HCT116 (cell line): Measurements from ENCODE around the gene PICK1. TPM values are rescaled to one million over a fixed set of nuclear protein-coding genes. Genes with fewer than 3 reads are reported as not detected.

Experiments used
- ATAC-seq: fragments of 200-7000 bp; cut with Tn5 transposase; 2 replicates; pipeline ENCODE4 v1.9.1; 2020; ENCODE audit warnings: mild to moderate bottlenecking, moderate library complexity
- BruUV-seq: library from RNA; stranded (reverse); fragments of 400-500 nt; replicated peaks from 2 replicates; lab custom pipeline; 2021; lab: Mats Ljungman, UMichigan
- CTCF ChIA-PET: fragments of 300-600 bp; sonication (Branson Sonifier 250); formaldehyde crosslinking; loops from one replicate; lab custom pipeline; 2021; ENCODE audit warnings: antibody characterized with exemption; lab: Charles Lee
- POLR2A ChIA-PET: fragments of 300-600, 350-600 bp; sonication (Branson Sonifier 250); formaldehyde crosslinking; loops from one replicate; lab custom pipeline; 2021; ENCODE audit warnings: antibody characterized with exemption; lab: Charles Lee
- RAD21 ChIA-PET, 2 experiments: fragments of 300-600 bp; sonication (Branson Sonifier 250); formaldehyde crosslinking; loops; one replicate each; lab custom pipeline; 2023; ENCODE audit warnings: low total read pairs in 2 of 2; ENCODE audit not compliant: uncharacterized antibody in 2 of 2, unreplicated experiment in 2 of 2, low non-redundant PET in 1 of 2; lab: Charles Lee
- DNase-seq: peaks from one replicate; pipeline ENCODE4 v3.0.0-alpha.2; 2010; ENCODE audit warnings: low read depth, low spot score
- H2AFZ ChIP-seq: fragments of 200-600 bp; shearing (Covaris generic), sonication (generic); 2 replicates; pipeline ENCODE4 v1.6.1; 2017; ENCODE audit warnings: low read depth, mixed run types, mixed read lengths, antibody characterized with exemption, low read length; ENCODE audit not compliant: poor library complexity, severe bottlenecking
- H3K27ac ChIP-seq: 2 replicates; pipeline ENCODE4 v1.5.1; 2012; ENCODE audit warnings: low read depth, low read length
- H3K27me3 ChIP-seq: fragments of 200-600 bp; sonication (generic); 2 replicates; pipeline ENCODE4 v1.6.1; 2016; ENCODE audit warnings: mixed run types, low read length, mixed read lengths; ENCODE audit not compliant: insufficient read depth
- H3K36me3 ChIP-seq, 2 experiments: fragments of 200-500 bp in 1 of 2; fragments of 200-600 bp in 1 of 2; sonication (Bioruptor generic) in 1 of 2; sonication (generic) in 1 of 2; 2 replicates each; pipeline versions ENCODE4 v1.5.1 to v1.6.1; 2014 to 2016; ENCODE audit warnings: low read length in 2 of 2, inconsistent platforms in 1 of 2, mixed read lengths in 1 of 2, mixed run types in 1 of 2; ENCODE audit not compliant: insufficient read depth in 2 of 2, control insufficient read depth in 1 of 2
- H3K4me1 ChIP-seq, 2 experiments: fragments of 200-600 bp in 1 of 2; sonication (generic) in 1 of 2; 2 replicates each; pipeline versions ENCODE4 v1.5.1 to v1.6.1; 2012 to 2017; ENCODE audit warnings: low read length in 2 of 2, inconsistent platforms in 1 of 2, mild to moderate bottlenecking in 1 of 2, mixed read lengths in 1 of 2, mixed run types in 1 of 2, moderate library complexity in 1 of 2; ENCODE audit not compliant: insufficient read depth in 2 of 2, control insufficient read depth in 1 of 2
- H3K4me2 ChIP-seq: fragments of 200-600 bp; sonication (generic); 2 replicates; pipeline ENCODE4 v1.6.1; 2017; ENCODE audit warnings: mixed run types, low read length, mixed read lengths
- H3K4me3 ChIP-seq, 2 experiments: fragments of 200-600 bp in 1 of 2; sonication (generic) in 1 of 2; replicated peaks in 1 of 2; 2 replicates each; pipeline ENCODE4 v1.5.1; 2011 to 2016; ENCODE audit warnings: low read length in 2 of 2, control low read depth in 1 of 2, low read depth in 1 of 2, mild to moderate bottlenecking in 1 of 2, mixed read lengths in 1 of 2, mixed run types in 1 of 2
- H3K79me2 ChIP-seq: fragments of 200-600 bp; sonication (generic); 2 replicates; pipeline ENCODE4 v1.6.1; 2017; ENCODE audit warnings: mild to moderate bottlenecking, mixed run types, low read length, moderate library complexity, mixed read lengths; ENCODE audit not compliant: insufficient read depth
- H3K9ac ChIP-seq: fragments of 200-600 bp; sonication (generic); 2 replicates; pipeline ENCODE4 v1.6.1; 2016; ENCODE audit warnings: low read length, mixed read lengths
- H3K9me2 ChIP-seq: fragments of 200-600 bp; sonication (generic), shearing (Covaris generic); 2 replicates; pipeline ENCODE4 v1.6.1; 2017; ENCODE audit warnings: mixed run types, mild to moderate bottlenecking, moderate library complexity; ENCODE audit not compliant: insufficient read depth
- H3K9me3 ChIP-seq, 2 experiments: fragments of 200-500 bp in 1 of 2; fragments of 200-600 bp in 1 of 2; sonication (Bioruptor generic) in 1 of 2; sonication (generic) in 1 of 2; 2 replicates each; pipeline ENCODE4 v1.6.1; 2014 to 2017; ENCODE audit warnings: low read length in 2 of 2, mixed read lengths in 2 of 2, inconsistent platforms in 1 of 2, low read depth in 1 of 2, mild to moderate bottlenecking in 1 of 2, mixed run types in 1 of 2, moderate library complexity in 1 of 2; ENCODE audit not compliant: control insufficient read depth in 1 of 2, insufficient read depth in 1 of 2
- H4K20me1 ChIP-seq: fragments of 200-600 bp; sonication (generic), shearing (Covaris generic); 2 replicates; pipeline ENCODE4 v1.6.1; 2017; ENCODE audit warnings: mixed run types, mild to moderate bottlenecking, moderate library complexity; ENCODE audit not compliant: insufficient read depth
- CBX3 ChIP-seq: IDR thresholded peaks from 2 replicates; pipeline ENCODE4 v1.6.1; 2012; ENCODE audit warnings: low read depth
- CEBPB ChIP-seq: IDR thresholded peaks from 2 replicates; pipeline ENCODE4 v1.6.1; 2012; ENCODE audit warnings: low read depth
- CTCF ChIP-seq, 3 experiments: fragments of 200-600 bp in 1 of 3; sonication (generic) in 1 of 3; IDR thresholded peaks in 2 of 3; conservative IDR thresholded peaks in 1 of 3; 2 replicates each; pipeline ENCODE4 v1.5.1; 2012 to 2017; ENCODE audit warnings: low read depth in 2 of 3, low read length in 2 of 3, antibody characterized with exemption in 1 of 3, borderline replicate concordance in 1 of 3, control low read depth in 1 of 3, mild to moderate bottlenecking in 1 of 3, mixed read lengths in 1 of 3, mixed run types in 1 of 3, moderate library complexity in 1 of 3; ENCODE audit not compliant: insufficient read depth in 1 of 3
- EGR1 ChIP-seq: IDR thresholded peaks from 2 replicates; pipeline ENCODE4 v1.6.1; 2012; ENCODE audit warnings: low read depth
- ELF1 ChIP-seq: IDR thresholded peaks from 2 replicates; pipeline ENCODE4 v1.6.1; 2012; ENCODE audit warnings: low read depth, borderline replicate concordance
- FOSL1 ChIP-seq: IDR thresholded peaks from 2 replicates; pipeline ENCODE4 v1.6.1; 2012; ENCODE audit warnings: low read depth
- JUND ChIP-seq: IDR thresholded peaks from 2 replicates; pipeline ENCODE4 v1.6.1; 2012
- MAX ChIP-seq: IDR thresholded peaks from 2 replicates; pipeline ENCODE4 v1.6.1; 2012
- POLR2A ChIP-seq: IDR thresholded peaks from 2 replicates; pipeline ENCODE4 v1.7.0; 2011; ENCODE audit warnings: borderline replicate concordance; ENCODE audit not compliant: insufficient read depth, insufficient read length; ENCODE audit errors: extremely low read depth
- POLR2AphosphoS5 ChIP-seq: IDR thresholded peaks from 2 replicates; pipeline ENCODE4 v1.6.1; 2011; ENCODE audit warnings: mild to moderate bottlenecking, low read depth, low read length, moderate library complexity
- RAD21 ChIP-seq: IDR thresholded peaks from 2 replicates; pipeline ENCODE4 v1.6.1; 2012; ENCODE audit warnings: low read depth, mild to moderate bottlenecking
- SIN3A ChIP-seq: IDR thresholded peaks from 2 replicates; pipeline ENCODE4 v1.6.1; 2012; ENCODE audit warnings: low read depth
- SRF ChIP-seq: IDR thresholded peaks from 2 replicates; pipeline ENCODE4 v1.6.1; 2012; ENCODE audit warnings: low read depth
- ZBTB33 ChIP-seq: IDR thresholded peaks from 2 replicates; pipeline ENCODE4 v1.6.1; 2011; ENCODE audit warnings: mild to moderate bottlenecking, low read length, moderate library complexity; ENCODE audit not compliant: insufficient replicate concordance; ENCODE audit errors: extremely low read depth
- ZFX ChIP-seq: fragments of 450-650 bp; IDR thresholded peaks from 2 replicates; pipeline ENCODE4 v1.6.1; 2017
- intact Hi-C: fragments of 100-400 bp; cut with micrococcal nuclease; formaldehyde crosslinking; loops from 2 replicates; pipeline ENCODE4 v1.10.0; 2022
- total RNA-seq: library from RNA; stranded (reverse); gene quantifications from one replicate; pipeline ENCODE4 v1.2.1, GENCODE V29; 2021; ENCODE audit not compliant: unreplicated experiment
- TF ChIP-seq, protein P1 (sequence below): IDR thresholded peaks from 2 replicates; pipeline ENCODE4 v1.6.1; 2012
- TF ChIP-seq, protein P2 (sequence below): IDR thresholded peaks from 2 replicates; pipeline ENCODE4 v1.6.1; 2012; ENCODE audit warnings: low read depth

The PICK1 gene
- total RNA-seq, 1 experiment from 2014 or later = 40.0 TPM

- ChIA-PET RAD21 (no interaction called here), CTCF (no interaction called here), POLR2A (no interaction called here)
- no peaks in the 10 kb centered on the region for H3K9me3 ChIP-seq
- no peaks in the 10 kb centered on the region for H3K27me3 ChIP-seq
- H3K79me2 ChIP-seq = no peaks in the 10 kb centered on the region
- no peak for TF ChIP-seq CBX3
- TF ChIP-seq ZBTB33 = no peak
- TF ChIP-seq SRF = no peak
- TF ChIP-seq, protein P1, sequence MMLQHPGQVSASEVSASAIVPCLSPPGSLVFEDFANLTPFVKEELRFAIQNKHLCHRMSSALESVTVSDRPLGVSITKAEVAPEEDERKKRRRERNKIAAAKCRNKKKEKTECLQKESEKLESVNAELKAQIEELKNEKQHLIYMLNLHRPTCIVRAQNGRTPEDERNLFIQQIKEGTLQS = no peak
- TF ChIP-seq JUND = no peak
- no peak for TF ChIP-seq POLR2A
- TF ChIP-seq MAX = no peak
- no peak for TF ChIP-seq SIN3A
- no peak for TF ChIP-seq CEBPB
- TF ChIP-seq CTCF (IDR thresholded peaks at IDR 0.05 in 2 of 3, conservative IDR thresholded peaks at IDR 0.05 in 1 of 3; ENCODE audit: borderline replicate concordance in 1 of 3, insufficient read depth in 1 of 3, low read depth in 2 of 3, low read length in 2 of 3) = no peak
- TF ChIP-seq EGR1 = no peak
- no peak for TF ChIP-seq ELF1
- no peak for TF ChIP-seq POLR2AphosphoS5
- TF ChIP-seq ZFX = no peak
- TF ChIP-seq, protein P2, sequence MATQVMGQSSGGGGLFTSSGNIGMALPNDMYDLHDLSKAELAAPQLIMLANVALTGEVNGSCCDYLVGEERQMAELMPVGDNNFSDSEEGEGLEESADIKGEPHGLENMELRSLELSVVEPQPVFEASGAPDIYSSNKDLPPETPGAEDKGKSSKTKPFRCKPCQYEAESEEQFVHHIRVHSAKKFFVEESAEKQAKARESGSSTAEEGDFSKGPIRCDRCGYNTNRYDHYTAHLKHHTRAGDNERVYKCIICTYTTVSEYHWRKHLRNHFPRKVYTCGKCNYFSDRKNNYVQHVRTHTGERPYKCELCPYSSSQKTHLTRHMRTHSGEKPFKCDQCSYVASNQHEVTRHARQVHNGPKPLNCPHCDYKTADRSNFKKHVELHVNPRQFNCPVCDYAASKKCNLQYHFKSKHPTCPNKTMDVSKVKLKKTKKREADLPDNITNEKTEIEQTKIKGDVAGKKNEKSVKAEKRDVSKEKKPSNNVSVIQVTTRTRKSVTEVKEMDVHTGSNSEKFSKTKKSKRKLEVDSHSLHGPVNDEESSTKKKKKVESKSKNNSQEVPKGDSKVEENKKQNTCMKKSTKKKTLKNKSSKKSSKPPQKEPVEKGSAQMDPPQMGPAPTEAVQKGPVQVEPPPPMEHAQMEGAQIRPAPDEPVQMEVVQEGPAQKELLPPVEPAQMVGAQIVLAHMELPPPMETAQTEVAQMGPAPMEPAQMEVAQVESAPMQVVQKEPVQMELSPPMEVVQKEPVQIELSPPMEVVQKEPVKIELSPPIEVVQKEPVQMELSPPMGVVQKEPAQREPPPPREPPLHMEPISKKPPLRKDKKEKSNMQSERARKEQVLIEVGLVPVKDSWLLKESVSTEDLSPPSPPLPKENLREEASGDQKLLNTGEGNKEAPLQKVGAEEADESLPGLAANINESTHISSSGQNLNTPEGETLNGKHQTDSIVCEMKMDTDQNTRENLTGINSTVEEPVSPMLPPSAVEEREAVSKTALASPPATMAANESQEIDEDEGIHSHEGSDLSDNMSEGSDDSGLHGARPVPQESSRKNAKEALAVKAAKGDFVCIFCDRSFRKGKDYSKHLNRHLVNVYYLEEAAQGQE = no peak
- TF ChIP-seq FOSL1 = no peak
- TF ChIP-seq RAD21 = no peak
- no peaks in the 10 kb centered on the region for H3K9me2 ChIP-seq
- intact Hi-C loops = no loop called here
- H3K27ac ChIP-seq = no peak overlapping the region
- H3K9ac ChIP-seq = no peak overlapping the region
- peaks cover 1 to 2% of the 10 kb centered on the region in 2 experiments; a peak in 1 of 4 replicates for H3K36me3 ChIP-seq
- H3K4me3 ChIP-seq = no peak overlapping the region
- no peak overlapping the region for H2AFZ ChIP-seq
- no peaks in the 10 kb centered on the region for H4K20me1 ChIP-seq
- H3K4me2 ChIP-seq = no peak overlapping the region
- ATAC-seq (no peak), DNase-seq (no peak)
- H3K4me1 ChIP-seq = no peaks in the 10 kb centered on the region
- BruUV-seq = no TSS peak
Observed at GRCh38 chr22:38079804-38080203, 22.6 kb downstream of the PICK1 start.
